Caco-2 (cell line): ENCODE measurements around the gene DTL. TPM values are rescaled to one million over a fixed set of nuclear protein-coding genes. Genes with fewer than 3 reads are reported as not detected.

Experiments used
- BruUV-seq: library from RNA; stranded (reverse); fragments of 400-500 nt; replicated peaks from 2 replicates; lab custom pipeline; 2021; lab: Mats Ljungman, UMichigan
- CTCF ChIA-PET: fragments of 300-600 bp; sonication (Branson Sonifier 250); formaldehyde crosslinking; loops from one replicate; lab custom pipeline; 2022; ENCODE audit warnings: antibody characterized with exemption; lab: Charles Lee
- POLR2A ChIA-PET: fragments of 300-600 bp; sonication (Branson Sonifier 250); formaldehyde crosslinking; loops from one replicate; lab custom pipeline; 2022; ENCODE audit warnings: antibody characterized with exemption; lab: Charles Lee
- DNase-seq, 2 experiments: peaks; one replicate each; pipeline versions ENCODE4 v3.0.0 to v3.0.0-alpha.2; 2020 to 2022
- H3K27me3 ChIP-seq: replicated peaks from 2 replicates; pipeline ENCODE4 v1.6.0; 2011; ENCODE audit warnings: low read length; ENCODE audit not compliant: control insufficient read depth, insufficient read depth
- H3K36me3 ChIP-seq: 2 replicates; pipeline ENCODE4 v1.5.1; 2011; ENCODE audit warnings: low read length; ENCODE audit not compliant: control insufficient read depth, insufficient read depth
- H3K4me1 ChIP-seq: fragments of 250-450 bp; sonication (Bioruptor Pico); 2 replicates; pipeline ENCODE4 v1.5.1; 2020; ENCODE audit warnings: mild to moderate bottlenecking
- H3K4me3 ChIP-seq: 2 replicates; pipeline ENCODE4 v1.5.1; 2011; ENCODE audit warnings: low read depth, mild to moderate bottlenecking, control low read depth, low read length
- H3K9me3 ChIP-seq: fragments of 250-450 bp; sonication (Bioruptor Pico); 2 replicates; pipeline ENCODE4 v1.5.1; 2020; ENCODE audit warnings: mild to moderate bottlenecking, moderate library complexity
- H3K27ac Mint-ChIP-seq: one replicate; pipeline ENCODE4 v1.8.0; 2022; ENCODE audit warnings: mixed read lengths; ENCODE audit not compliant: unreplicated experiment
- H3K27me3 Mint-ChIP-seq: one replicate; pipeline ENCODE4 v1.8.0; 2022; ENCODE audit warnings: mixed read lengths; ENCODE audit not compliant: insufficient read depth, unreplicated experiment
- H3K36me3 Mint-ChIP-seq: one replicate; pipeline ENCODE4 v1.8.0; 2022; ENCODE audit warnings: mild to moderate bottlenecking, mixed read lengths; ENCODE audit not compliant: insufficient read depth, unreplicated experiment
- H3K4me1 Mint-ChIP-seq: one replicate; pipeline ENCODE4 v1.8.0; 2022; ENCODE audit warnings: low read depth, mixed read lengths; ENCODE audit not compliant: unreplicated experiment
- H3K4me3 Mint-ChIP-seq: one replicate; pipeline ENCODE4 v1.8.0; 2022; ENCODE audit warnings: mild to moderate bottlenecking, moderate library complexity, mixed read lengths; ENCODE audit not compliant: unreplicated experiment
- H3K9me3 Mint-ChIP-seq: one replicate; pipeline ENCODE4 v1.8.0; 2022; ENCODE audit warnings: mixed read lengths; ENCODE audit not compliant: unreplicated experiment
- CTCF ChIP-seq, 2 experiments: fragments of 200-600 bp in 1 of 2; IDR thresholded peaks; 1 replicate in 1 of 2; 2 replicates in 1 of 2; pipeline versions ENCODE4 v1.5.1 to v1.8.0; 2011 to 2022; ENCODE audit warnings: antibody characterized with exemption in 1 of 2, control low read depth in 1 of 2, inconsistent platforms in 1 of 2, low read depth in 1 of 2, low read length in 1 of 2, mild to moderate bottlenecking in 1 of 2, moderate library complexity in 1 of 2; ENCODE audit not compliant: insufficient read depth in 1 of 2, severe bottlenecking in 1 of 2, unreplicated experiment in 1 of 2
- intact Hi-C: fragments of 100-400 bp; cut with micrococcal nuclease; formaldehyde crosslinking; loops from one replicate; pipeline ENCODE4 v1.10.0; 2022; ENCODE audit not compliant: unreplicated experiment
- total RNA-seq: library from RNA; stranded (reverse); gene quantifications from 2 replicates; pipeline ENCODE4 v1.2.3, GENCODE V29; 2022

Gene DTL
- total RNA-seq, 1 experiment from 2014 or later, result 20.3 TPM

DNA sequence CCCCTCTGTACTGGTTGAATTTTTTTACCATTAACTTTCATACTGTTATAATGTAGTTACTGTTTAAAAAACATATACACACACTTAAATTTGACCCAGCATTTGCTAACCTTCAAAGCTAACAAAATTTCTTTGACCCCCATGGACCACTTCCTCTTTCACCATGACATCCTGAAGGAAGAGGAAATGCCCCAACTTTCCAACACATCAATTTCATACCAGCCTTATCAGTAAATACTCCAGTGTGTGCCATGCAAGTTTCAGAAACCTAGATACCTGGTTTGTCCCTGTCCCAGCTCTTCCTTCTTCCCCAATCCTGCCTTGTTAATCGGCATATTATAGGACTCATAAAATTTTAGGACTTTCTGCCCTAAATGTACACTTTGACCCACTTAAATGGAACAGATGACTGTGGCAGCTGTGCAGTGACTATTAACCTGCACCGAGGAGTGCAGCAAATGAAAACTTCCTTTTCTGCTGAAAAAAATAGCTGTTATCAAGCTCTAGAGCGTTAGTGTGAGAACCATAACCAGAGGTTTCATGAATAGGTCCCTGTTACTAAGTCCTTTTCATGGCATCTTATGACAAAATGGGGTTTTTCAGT is 54.1 kb downstream of the DTL start:
- Mint-ChIP-seq H3K4me3 (no peak overlapping the region), H3K36me3 (peaks cover 36% of the 10 kb centered on the region), H3K4me1 (no peaks in the 10 kb centered on the region), H3K27me3 (no peaks in the 10 kb centered on the region), H3K9me3 (no peaks in the 10 kb centered on the region), H3K27ac (no peak overlapping the region)
- ChIA-PET CTCF (no interaction called here), POLR2A (no interaction called here)
- no TSS peak for BruUV-seq
- no peak for TF ChIP-seq CTCF (IDR thresholded peaks at IDR 0.05; ENCODE audit: insufficient read depth in 1 of 2, low read depth in 1 of 2, low read length in 1 of 2, severe bottlenecking in 1 of 2, unreplicated experiment in 1 of 2)
- intact Hi-C loops, result no loop called here
- H3K27me3 ChIP-seq, result no peaks in the 10 kb centered on the region
- DNase-seq, result no peak
- no peaks in the 10 kb centered on the region for H3K9me3 ChIP-seq
- no peaks in the 10 kb centered on the region for H3K4me1 ChIP-seq
- H3K4me3 ChIP-seq, result no peak overlapping the region
- 0 out of 2 replicates have a peak, but pooled peaks cover 1% of the 10 kb centered on the region for H3K36me3 ChIP-seq

DNA sequence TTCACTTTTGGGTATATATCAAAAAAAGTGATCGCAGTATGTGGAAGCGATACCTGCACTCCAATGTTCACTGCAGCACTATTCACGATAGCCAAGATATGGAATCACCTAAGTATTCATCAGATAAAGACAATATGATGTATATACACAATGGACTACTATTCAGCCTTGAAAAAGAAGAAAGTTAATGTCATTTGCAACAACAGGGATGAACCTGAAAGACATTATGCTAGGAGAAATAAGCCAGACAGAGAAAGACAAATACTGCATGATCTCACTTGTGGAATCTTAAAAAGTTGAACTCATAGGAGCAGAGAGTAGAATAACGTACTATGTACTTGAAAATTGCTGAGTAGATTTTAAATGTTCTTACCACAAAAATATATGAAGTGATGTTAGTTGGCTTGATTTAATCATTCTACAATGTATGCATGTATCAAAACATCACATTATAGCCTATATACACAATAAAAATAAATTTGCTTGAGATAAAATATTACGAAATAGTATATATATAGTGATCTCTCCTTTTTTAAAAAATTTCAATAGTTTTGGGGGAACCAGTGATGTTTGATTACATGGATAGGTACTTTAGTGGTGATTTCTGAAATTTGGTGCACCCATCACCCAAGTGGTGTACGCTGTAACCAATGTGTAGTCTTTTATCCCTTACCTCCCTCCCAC is 56.0 kb downstream of the DTL start:
- Histone ChIP-seq H3K27me3 (no peaks in the 10 kb centered on the region), H3K36me3 (0 out of 2 replicates have a peak, but pooled peaks cover 1% of the 10 kb centered on the region), H3K4me1 (no peaks in the 10 kb centered on the region), H3K9me3 (no peaks in the 10 kb centered on the region), H3K4me3 (no peak overlapping the region)
- intact Hi-C loops, result no loop called here
- no peak for DNase-seq
- H3K27me3 Mint-ChIP-seq, result no peaks in the 10 kb centered on the region
- H3K4me3 Mint-ChIP-seq, result no peak overlapping the region
- H3K36me3 Mint-ChIP-seq, result peaks cover 34% of the 10 kb centered on the region
- no peak overlapping the region for H3K27ac Mint-ChIP-seq
- ChIA-PET POLR2A (no interaction called here), CTCF (no interaction called here)
- H3K9me3 Mint-ChIP-seq, result no peaks in the 10 kb centered on the region
- H3K4me1 Mint-ChIP-seq, result no peaks in the 10 kb centered on the region
- TF ChIP-seq CTCF (IDR thresholded peaks at IDR 0.05; ENCODE audit: insufficient read depth in 1 of 2, low read depth in 1 of 2, low read length in 1 of 2, severe bottlenecking in 1 of 2, unreplicated experiment in 1 of 2), result no peak
- no TSS peak for BruUV-seq

GRCh38 chr1:212097360-212097759 is 61.8 kb downstream of the DTL start:
- H3K4me1 Mint-ChIP-seq, result no peaks in the 10 kb centered on the region
- no TSS peak for BruUV-seq
- CTCF ChIA-PET, result no interaction called here
- no peak overlapping the region for H3K27ac Mint-ChIP-seq
- TF ChIP-seq CTCF (IDR thresholded peaks at IDR 0.05; ENCODE audit: insufficient read depth in 1 of 2, low read depth in 1 of 2, low read length in 1 of 2, severe bottlenecking in 1 of 2, unreplicated experiment in 1 of 2), result no peak
- H3K4me3 ChIP-seq, result no peak overlapping the region
- no peak overlapping the region for H3K4me3 Mint-ChIP-seq
- no peaks in the 10 kb centered on the region for H3K36me3 ChIP-seq
- H3K27me3 Mint-ChIP-seq, result no peaks in the 10 kb centered on the region
- DNase-seq, result no peak
- H3K4me1 ChIP-seq, result no peaks in the 10 kb centered on the region
- no peaks in the 10 kb centered on the region for H3K9me3 ChIP-seq
- H3K27me3 ChIP-seq, result no peaks in the 10 kb centered on the region
- intact Hi-C loops, result no loop called here
- H3K36me3 Mint-ChIP-seq, result peaks cover 27% of the 10 kb centered on the region
- H3K9me3 Mint-ChIP-seq, result no peaks in the 10 kb centered on the region
- POLR2A ChIA-PET, result no interaction called here
